PC-3 (cell line): Measurements from ENCODE around the gene PDLIM4. TPM values are rescaled to one million over a fixed set of nuclear protein-coding genes. Genes with fewer than 3 reads are reported as not detected.

Experiments used
- ATAC-seq: fragments of 200-7000 bp; cut with Tn5 transposase; 2 replicates; pipeline ENCODE4 v1.9.1; 2020; ENCODE audit warnings: mild to moderate bottlenecking, moderate library complexity
- BruUV-seq: library from RNA; stranded (reverse); fragments of 400-500 nt; replicated peaks from 2 replicates; lab custom pipeline; 2021; lab: Mats Ljungman, UMichigan
- CTCF ChIA-PET: fragments of 300-600 bp; sonication (Branson Sonifier 250); formaldehyde crosslinking; loops from one replicate; lab custom pipeline; 2022; ENCODE audit warnings: antibody characterized with exemption; lab: Charles Lee
- POLR2A ChIA-PET: fragments of 300-600 bp; sonication (Branson Sonifier 250); formaldehyde crosslinking; loops from one replicate; lab custom pipeline; 2022; ENCODE audit warnings: antibody characterized with exemption; ENCODE audit not compliant: unreplicated experiment; lab: Charles Lee
- DNase-seq: peaks from one replicate; pipeline ENCODE4 v3.0.0-alpha.2; 2015
- H2AFZ ChIP-seq: fragments of 300-600 bp; sonication (generic); 2 replicates; pipeline ENCODE4 v1.6.0; 2016; ENCODE audit warnings: antibody characterized with exemption, low read length
- H3F3A ChIP-seq: fragments of 300-600 bp; sonication (generic); one replicate; pipeline ENCODE4 v1.6.0; 2017; ENCODE audit warnings: antibody characterized with exemption, low read length, control low read depth, mild to moderate bottlenecking; ENCODE audit not compliant: unreplicated experiment
- H3K27ac ChIP-seq: fragments of 300-600 bp; sonication (generic); 2 replicates; pipeline ENCODE4 v1.5.1; 2016; ENCODE audit warnings: mild to moderate bottlenecking, low read length
- H3K27me3 ChIP-seq: fragments of 300-600 bp; sonication (generic); 2 replicates; pipeline ENCODE4 v1.6.1; 2016; ENCODE audit warnings: low read length, mixed read lengths
- H3K36me3 ChIP-seq: fragments of 300-600 bp; sonication (generic); 2 replicates; pipeline ENCODE4 v1.6.1; 2016; ENCODE audit warnings: low read depth, mixed run types, low read length, mixed read lengths
- H3K4me1 ChIP-seq: fragments of 300-600 bp; sonication (generic); 2 replicates; pipeline ENCODE4 v1.5.1; 2016; ENCODE audit warnings: low read length; ENCODE audit not compliant: insufficient read depth
- H3K4me2 ChIP-seq: fragments of 300-600 bp; sonication (generic); 2 replicates; pipeline ENCODE4 v1.6.0; 2016; ENCODE audit warnings: low read length
- H3K4me3 ChIP-seq: fragments of 300-600 bp; sonication (generic); 2 replicates; pipeline ENCODE4 v1.5.1; 2016; ENCODE audit warnings: mild to moderate bottlenecking, low read length, mixed read lengths
- H3K79me2 ChIP-seq: fragments of 300-600 bp; sonication (generic); 2 replicates; pipeline ENCODE4 v1.6.1; 2017; ENCODE audit warnings: low read length, mixed read lengths
- H3K9ac ChIP-seq: fragments of 300-600 bp; sonication (generic); 2 replicates; pipeline ENCODE4 v1.6.0; 2016; ENCODE audit warnings: mild to moderate bottlenecking, low read length
- H3K9me2 ChIP-seq: fragments of 300-600 bp; sonication (generic); replicated peaks from 2 replicates; pipeline ENCODE4 v1.6.1; 2016; ENCODE audit warnings: mixed run types, low read length, mixed read lengths
- H3K9me3 ChIP-seq: fragments of 300-600 bp; sonication (generic); 2 replicates; pipeline ENCODE4 v1.6.1; 2016; ENCODE audit warnings: low read length, mixed read lengths
- H4K20me1 ChIP-seq: fragments of 300-600 bp; sonication (generic); 2 replicates; pipeline ENCODE4 v1.6.1; 2016; ENCODE audit warnings: low read length, mixed read lengths
- CTCF ChIP-seq: fragments of 300-600 bp; sonication (generic); conservative IDR thresholded peaks from 2 replicates; pipeline ENCODE4 v1.5.1; 2017; ENCODE audit warnings: antibody characterized with exemption, low read depth, mild to moderate bottlenecking, low read length
- EZH2 ChIP-seq: fragments of 300-600 bp; sonication (generic); IDR thresholded peaks from one replicate; pipeline ENCODE4 v1.6.1; 2017; ENCODE audit warnings: antibody characterized with exemption, mild to moderate bottlenecking, low read length; ENCODE audit not compliant: unreplicated experiment
- EZH2phosphoT487 ChIP-seq: fragments of 300-600 bp; sonication (generic); IDR thresholded peaks from 2 replicates; pipeline ENCODE4 v1.6.1; 2018; ENCODE audit warnings: mild to moderate bottlenecking, antibody characterized with exemption, low read length, borderline replicate concordance
- intact Hi-C: fragments of 100-400 bp; cut with micrococcal nuclease; formaldehyde crosslinking; loops from 2 replicates; pipeline ENCODE4 v1.9.0; 2023
- total RNA-seq: library from RNA; depleted of rRNA; stranded (reverse); fragments of >200 nt; gene quantifications from 2 replicates; pipeline ENCODE4 v1.2.3, GENCODE V29; 2014

The PDLIM4 gene
- total RNA-seq, 1 experiment from 2014 or later = 27.8 TPM

GRCh38 chr5:132260051-132260450 lies 2.6 kb downstream of the PDLIM4 start:
- Histone ChIP-seq H3K4me3 (peak overlapping the region; percentile 43; the same call in 1 of the 2 replicates), H3K9me3 (no peaks in the 10 kb centered on the region), H2AFZ (no peak overlapping the region)

GRCh38 chr5:132260714-132261551 lies 3.4 kb downstream of the PDLIM4 start:
- intact Hi-C loops = no loop called here
- TF ChIP-seq EZH2 = no peak
- no peak for TF ChIP-seq CTCF
- no peak for TF ChIP-seq EZH2phosphoT487
- H3K79me2 ChIP-seq = peaks cover 18% of the 10 kb centered on the region
- H3K4me1 ChIP-seq = peaks cover 68% of the 10 kb centered on the region
- ATAC-seq (no peak; the same call in 1 of the 2 replicates), DNase-seq (peak; percentile 80)
- ChIA-PET POLR2A (no interaction called here), CTCF (interaction anchor here (0.5 to 0.6 kb wide), 2 partner anchors 9 to 36 kb away, joined by 3 to 8 read pairs; no protein-coding TSS in a partner anchor)
- peak overlapping the region; percentile 93 for H3K4me2 ChIP-seq
- H2AFZ ChIP-seq = no peak overlapping the region
- no TSS peak for BruUV-seq
- no peaks in the 10 kb centered on the region for H3K27me3 ChIP-seq
- no peaks in the 10 kb centered on the region for H3K9me2 ChIP-seq
- H3K4me3 ChIP-seq = no peak overlapping the region; the same call in 1 of the 2 replicates
- peak overlapping the region; percentile 84 for H3K27ac ChIP-seq
- H3K9me3 ChIP-seq = no peaks in the 10 kb centered on the region
- no peaks in the 10 kb centered on the region for H4K20me1 ChIP-seq
- no peaks in the 10 kb centered on the region for H3F3A ChIP-seq
- H3K36me3 ChIP-seq = no peaks in the 10 kb centered on the region
- H3K9ac ChIP-seq = no peak overlapping the region; the same call in 1 of the 2 replicates

More at GRCh38 chr5:132260051-132260450, 2.6 kb downstream of the PDLIM4 start:
- Histone ChIP-seq H3F3A (no peaks in the 10 kb centered on the region), H3K4me2 (peak overlapping the region; percentile 93), H3K9ac (0 out of 2 replicates have a peak overlapping the region, but pooled peaks have one; percentile 10), H3K36me3 (no peaks in the 10 kb centered on the region), H3K9me2 (no peaks in the 10 kb centered on the region), H3K79me2 (peaks cover 18% of the 10 kb centered on the region), H3K4me1 (peaks cover 60% of the 10 kb centered on the region), H3K27ac (peak overlapping the region; percentile 84), H4K20me1 (no peaks in the 10 kb centered on the region), H3K27me3 (no peaks in the 10 kb centered on the region)
- ChIA-PET CTCF (no interaction called here), POLR2A (interaction anchor here (0.6 kb wide), 1 partner anchor 34 kb away, joined by 3 read pairs; no protein-coding TSS in a partner anchor)
- intact Hi-C loops = no loop called here
- no TSS peak for BruUV-seq
- TF ChIP-seq EZH2phosphoT487 (no peak), CTCF (no peak), EZH2 (no peak)
- DNase-seq (peak; percentile 49), ATAC-seq (peak; percentile 6)
